ENCODE data around the gene HTR6.
"Not testable (repeated sequence)": the region's sequence is repeated elsewhere in the genome, so short reads cannot be mapped to it uniquely, and the experiment has no call there.

Gene HTR6

GRCh38 chr1:19620786-19621185 is 43.9 kb upstream of the HTR6 start:
- no peak for DNase-seq (ENCODE audit: low read depth)
- no peak for TF ChIP-seq CTCF (conservative IDR thresholded peaks at IDR 0.05; ENCODE audit: low read depth, low read length)
- no peak overlapping the region for H3K4me3 ChIP-seq (ENCODE audit: low read depth, low read length)

GRCh38 chr1:19621274-19621950 is 43.3 kb upstream of the HTR6 start:
- no peak overlapping the region for H3K4me3 ChIP-seq (ENCODE audit: low read depth, low read length)
- DNase-seq (ENCODE audit: low read depth): no peak
- no peak for TF ChIP-seq CTCF (conservative IDR thresholded peaks at IDR 0.05; ENCODE audit: low read depth, low read length)

GRCh38 chr1:19622204-19622603 is 42.5 kb upstream of the HTR6 start:
- no peak for TF ChIP-seq CTCF (conservative IDR thresholded peaks at IDR 0.05; ENCODE audit: low read depth, low read length)
- no peak overlapping the region for H3K4me3 ChIP-seq (ENCODE audit: low read depth, low read length)
- DNase-seq (ENCODE audit: low read depth): peak; percentile 54

- peak; percentile 30 for DNase-seq (ENCODE audit: low read depth)
- no peak for TF ChIP-seq CTCF (conservative IDR thresholded peaks at IDR 0.05; ENCODE audit: low read depth, low read length)
- no peak overlapping the region for H3K4me3 ChIP-seq (ENCODE audit: low read depth, low read length)
Observed at GRCh38 chr1:19623523-19623922, 41.2 kb upstream of the HTR6 start.

- H3K4me3 ChIP-seq (ENCODE audit: low read depth, low read length): no peak overlapping the region
- no peak for TF ChIP-seq CTCF (conservative IDR thresholded peaks at IDR 0.05; ENCODE audit: low read depth, low read length)
- DNase-seq (ENCODE audit: low read depth): no peak
Observed at GRCh38 chr1:19625291-19625937, 39.3 kb upstream of the HTR6 start.

GRCh38 chr1:19628879-19629278 is 35.8 kb upstream of the HTR6 start:
- DNase-seq (ENCODE audit: low read depth): no peak
- H3K4me3 ChIP-seq (ENCODE audit: low read depth, low read length): no peak overlapping the region
- TF ChIP-seq CTCF (conservative IDR thresholded peaks at IDR 0.05; ENCODE audit: low read depth, low read length): no peak

GRCh38 chr1:19629357-19629756 is 35.3 kb upstream of the HTR6 start:
- H3K4me3 ChIP-seq (ENCODE audit: low read depth, low read length): no peak overlapping the region
- no peak for TF ChIP-seq CTCF (conservative IDR thresholded peaks at IDR 0.05; ENCODE audit: low read depth, low read length)
- DNase-seq (ENCODE audit: low read depth): no peak

GRCh38 chr1:19630192-19630591 is 34.5 kb upstream of the HTR6 start:
- DNase-seq (ENCODE audit: low read depth): not testable (repeated sequence)

More at GRCh38 chr1:19630192-19630591, 34.5 kb upstream of the HTR6 start:
- H3K4me3 ChIP-seq (ENCODE audit: low read depth, low read length): not testable (repeated sequence)

All from choroid plexus epithelial cell (primary cell).